GM18858 (cell line): ENCODE measurements around the gene SPACA6.
"Not testable (repeated sequence)": the region's sequence is repeated elsewhere in the genome, so short reads cannot be mapped to it uniquely, and the experiment has no call there.

Experiments
- ATAC-seq: cut with Tn5 transposase; IDR thresholded peaks from one replicate; pipeline ENCODE4 v1.9.1; 2021; ENCODE audit not compliant: unreplicated experiment

The SPACA6 gene, protein sequence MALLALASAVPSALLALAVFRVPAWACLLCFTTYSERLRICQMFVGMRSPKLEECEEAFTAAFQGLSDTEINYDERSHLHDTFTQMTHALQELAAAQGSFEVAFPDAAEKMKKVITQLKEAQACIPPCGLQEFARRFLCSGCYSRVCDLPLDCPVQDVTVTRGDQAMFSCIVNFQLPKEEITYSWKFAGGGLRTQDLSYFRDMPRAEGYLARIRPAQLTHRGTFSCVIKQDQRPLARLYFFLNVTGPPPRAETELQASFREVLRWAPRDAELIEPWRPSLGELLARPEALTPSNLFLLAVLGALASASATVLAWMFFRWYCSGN

DNA sequence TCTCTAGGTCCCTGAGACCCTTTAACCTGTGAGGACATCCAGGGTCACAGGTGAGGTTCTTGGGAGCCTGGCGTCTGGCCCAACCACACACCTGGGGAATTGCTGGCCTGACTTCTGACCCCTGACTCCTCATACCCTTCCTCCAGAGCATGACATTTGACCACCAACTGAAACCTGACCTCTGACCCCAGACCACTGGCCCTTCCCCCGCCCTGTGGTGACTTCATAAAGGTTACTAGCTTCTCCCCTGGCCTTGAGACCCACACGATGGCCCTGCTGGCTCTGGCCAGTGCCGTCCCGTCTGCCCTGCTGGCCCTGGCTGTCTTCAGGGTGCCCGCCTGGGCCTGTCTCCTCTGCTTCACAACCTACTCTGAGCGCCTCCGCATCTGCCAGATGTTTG is at the start of gene SPACA6:
TSS of gene SPACA6 (plus strand) at position 71 of the 400 bp plus-strand sequence. CDS start at position 268, 197 bp downstream.
- no peak for ATAC-seq

DNA sequence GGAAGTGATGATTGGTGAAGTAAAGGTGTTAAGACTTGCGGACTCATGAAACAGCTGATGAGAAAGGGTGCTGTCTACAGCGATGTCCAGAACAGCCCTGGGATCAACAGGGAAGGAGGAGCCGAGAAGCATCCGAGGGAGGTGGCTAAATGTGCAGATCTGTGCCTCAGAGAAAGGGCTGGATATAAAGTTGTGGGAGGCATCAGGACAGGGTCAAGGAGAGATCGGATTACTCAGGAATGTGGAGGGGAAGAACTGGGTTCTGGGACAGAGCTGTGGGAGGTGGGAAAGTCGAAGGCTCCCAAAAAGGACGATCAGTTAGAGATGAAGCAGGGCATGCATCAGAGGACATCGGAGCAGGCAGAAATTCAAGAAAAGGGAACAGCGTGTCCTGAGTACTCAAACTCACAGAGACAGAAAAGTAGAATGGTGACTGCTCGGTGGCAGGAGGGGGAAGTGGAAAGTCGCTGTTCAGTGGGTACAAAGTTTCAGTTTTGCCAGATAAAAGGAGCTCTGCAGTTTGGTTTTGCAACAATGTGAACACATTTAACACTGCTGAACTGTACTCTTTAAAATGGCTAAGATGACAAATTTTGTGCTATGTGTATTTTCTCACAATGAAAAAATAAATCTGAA is 48.4 kb upstream of the SPACA6 start:
- no peak for ATAC-seq

DNA sequence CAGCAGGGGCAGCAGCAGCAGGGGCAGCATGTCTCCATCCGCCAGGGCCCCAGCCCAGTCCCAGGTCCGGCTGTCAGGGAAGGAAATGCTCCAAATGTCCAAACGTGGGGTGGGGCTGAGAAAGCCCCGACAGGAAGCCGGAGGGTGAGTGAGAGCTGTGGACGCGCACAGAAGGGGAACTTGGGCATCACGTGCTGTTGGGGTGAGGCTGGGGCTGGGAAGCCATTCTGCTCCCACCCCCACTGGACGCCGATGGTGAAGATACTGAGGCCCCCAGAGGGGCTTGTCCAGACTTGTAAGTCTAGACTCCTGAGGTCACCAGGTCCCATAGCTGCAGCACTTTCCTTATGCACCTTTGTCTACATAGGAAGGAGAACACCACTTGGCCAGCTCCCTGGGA is 46.4 kb upstream of the SPACA6 start, which contains the start of gene SIGLEC14:
TSS of gene SIGLEC14 (minus strand) at position 96 of the 400 bp plus-strand sequence. CDS start at position 30, 66 bp downstream.
- ATAC-seq: not testable (repeated sequence)

DNA sequence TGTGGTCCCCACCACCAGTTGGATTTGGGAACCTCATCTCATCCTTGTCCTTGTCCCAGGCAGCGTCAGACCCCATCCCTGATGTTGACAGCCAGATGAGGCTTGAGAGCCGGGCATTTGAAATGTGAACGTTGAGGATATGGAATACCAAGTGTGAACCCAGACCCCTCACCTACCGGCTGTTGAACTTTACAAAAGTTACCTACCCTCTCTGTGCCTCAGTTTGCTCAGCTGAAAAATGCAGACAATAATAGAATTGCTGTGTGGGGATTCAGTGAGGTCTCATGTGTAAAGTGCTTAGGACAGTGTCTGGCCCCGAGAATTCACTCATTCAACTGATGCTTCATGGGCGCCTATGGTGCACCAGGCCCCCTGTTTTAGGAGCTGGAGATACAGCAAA is 45.8 kb upstream of the SPACA6 start:
- ATAC-seq: no peak

DNA sequence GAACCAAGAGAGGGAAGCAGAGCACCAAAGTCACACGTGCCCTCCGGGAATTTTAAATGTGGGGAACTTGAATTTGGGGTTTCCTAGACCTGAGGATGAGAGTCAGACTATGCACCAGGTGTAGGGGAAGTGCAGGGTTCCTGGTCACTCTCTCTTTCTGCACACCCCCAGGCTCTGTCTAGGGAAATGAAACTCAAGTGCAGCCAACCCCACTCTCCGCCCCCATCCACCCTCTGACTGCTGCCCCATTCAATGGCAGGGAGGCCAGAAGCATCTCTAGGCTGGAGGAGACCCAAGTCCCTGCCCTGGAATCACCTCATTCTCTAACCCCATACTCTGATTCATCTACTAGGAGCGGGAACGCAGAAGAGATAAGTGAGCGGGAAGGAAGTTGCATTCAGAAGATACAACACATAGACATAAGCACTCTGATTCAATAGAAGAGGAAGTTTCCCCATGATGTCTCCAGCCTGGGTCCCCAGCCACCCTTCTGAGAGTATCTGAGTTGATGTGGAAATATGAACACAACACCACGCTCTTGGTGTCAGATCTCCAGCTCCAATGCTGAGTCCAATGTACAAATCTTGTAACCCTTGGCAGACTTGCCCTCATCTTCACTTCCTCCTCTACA is 41.8 kb upstream of the SPACA6 start:
- ATAC-seq: no peak

DNA sequence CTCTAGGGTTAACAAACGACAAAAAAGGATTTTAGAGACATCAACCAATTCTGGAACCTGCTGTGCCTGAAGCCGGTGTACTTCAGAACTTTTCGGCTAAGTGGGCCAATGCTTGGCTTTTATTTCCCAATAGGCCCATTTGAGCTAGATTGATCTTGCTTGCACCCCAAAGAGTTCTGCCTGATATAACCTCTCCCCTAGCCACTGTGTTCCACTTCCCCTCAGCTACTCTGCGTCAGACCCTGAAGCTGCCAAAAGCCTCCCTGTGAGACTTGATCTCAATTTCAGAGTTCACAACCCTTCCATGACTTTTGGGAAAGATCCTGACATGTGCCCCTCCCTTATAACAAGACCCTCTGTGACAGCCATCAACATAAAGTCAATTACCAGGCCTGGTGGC is 40.9 kb upstream of the SPACA6 start:
- ATAC-seq: no peak

DNA sequence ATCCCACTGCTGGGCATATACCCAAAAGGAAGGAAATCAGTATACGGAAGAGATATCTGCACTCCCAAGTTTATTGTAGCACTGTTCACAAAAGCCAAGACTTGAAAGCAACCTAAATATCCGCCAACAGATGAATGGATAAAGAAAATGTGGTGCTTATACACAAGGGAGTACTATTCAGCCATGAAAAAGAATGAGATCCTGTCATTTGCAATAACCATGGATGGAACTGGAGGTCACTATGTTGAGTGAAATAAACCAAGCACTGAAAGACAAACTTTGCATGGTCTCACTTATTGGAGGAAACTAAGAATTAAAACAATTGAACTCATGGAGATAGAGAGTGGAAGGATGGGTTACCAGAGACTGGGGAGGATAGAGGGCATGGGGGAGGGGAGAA is 40.0 kb upstream of the SPACA6 start:
- no peak for ATAC-seq

DNA sequence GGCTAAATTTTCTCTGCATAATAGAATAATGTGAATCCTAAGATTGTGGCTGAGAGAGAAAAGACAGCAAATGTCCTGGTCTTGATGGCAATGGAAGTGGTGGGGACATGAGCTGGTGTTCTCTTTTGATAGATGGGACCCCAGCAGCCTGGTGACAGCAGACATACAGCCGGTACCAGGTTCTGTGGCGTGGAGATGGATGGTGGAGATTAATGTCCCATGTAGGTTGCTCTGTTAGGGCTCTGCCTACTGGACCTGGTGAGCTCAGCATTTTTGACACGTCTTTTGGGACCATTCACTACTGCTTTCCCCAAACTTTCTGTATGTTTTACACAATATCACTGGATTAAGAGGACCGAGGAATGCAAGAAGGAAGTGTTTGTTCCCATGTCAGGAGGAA is 38.3 kb upstream of the SPACA6 start:
- ATAC-seq: no peak

DNA sequence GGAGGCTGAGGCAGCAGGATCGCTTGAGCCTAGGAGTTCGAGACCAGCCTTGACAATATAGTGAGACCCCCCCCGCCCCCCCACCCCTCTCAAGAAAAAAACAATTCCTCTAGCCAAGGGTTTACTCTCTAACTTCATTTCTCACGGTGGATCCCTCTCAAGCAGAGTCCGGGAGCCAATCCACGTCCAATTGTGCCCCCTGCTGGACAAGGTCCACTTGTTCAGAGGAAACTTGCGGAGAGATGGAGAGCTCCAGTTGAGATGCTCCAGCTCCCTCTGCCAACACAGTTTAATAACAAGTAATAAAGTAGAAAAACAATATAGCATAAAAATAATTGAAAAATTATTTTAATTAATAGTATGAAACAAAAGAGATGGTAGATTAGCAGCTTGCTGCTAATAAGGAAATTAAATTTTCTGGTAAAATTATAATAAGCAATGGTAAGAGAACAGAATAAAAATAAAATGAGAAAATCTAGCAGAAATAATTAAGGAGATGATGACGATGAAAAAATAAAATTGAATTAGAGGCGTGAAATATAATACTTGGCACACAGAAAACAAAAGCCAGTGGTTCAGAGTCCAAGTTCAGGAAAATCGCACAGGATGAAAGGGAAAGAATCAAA is 32.0 kb upstream of the SPACA6 start:
- no peak for ATAC-seq

DNA sequence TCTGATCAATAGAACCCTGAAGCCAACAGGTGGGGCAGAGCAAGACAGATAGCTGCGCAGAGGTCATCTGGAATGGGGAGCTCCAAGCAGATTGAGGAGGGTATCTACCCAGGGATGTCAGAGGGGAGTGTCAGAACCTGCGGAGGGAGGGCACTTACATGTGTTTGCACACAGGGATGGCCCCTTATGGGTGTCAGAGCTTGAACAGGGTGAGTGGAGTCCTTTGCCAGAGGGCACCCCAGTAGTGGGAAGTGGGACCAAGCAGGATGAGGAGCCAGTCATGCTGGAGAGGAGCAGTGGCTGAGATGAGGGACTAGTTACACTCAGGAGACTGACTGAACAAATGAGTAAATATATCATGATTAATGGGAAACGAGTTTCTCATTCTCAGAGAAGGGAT is 29.5 kb upstream of the SPACA6 start:
- ATAC-seq: no peak

DNA sequence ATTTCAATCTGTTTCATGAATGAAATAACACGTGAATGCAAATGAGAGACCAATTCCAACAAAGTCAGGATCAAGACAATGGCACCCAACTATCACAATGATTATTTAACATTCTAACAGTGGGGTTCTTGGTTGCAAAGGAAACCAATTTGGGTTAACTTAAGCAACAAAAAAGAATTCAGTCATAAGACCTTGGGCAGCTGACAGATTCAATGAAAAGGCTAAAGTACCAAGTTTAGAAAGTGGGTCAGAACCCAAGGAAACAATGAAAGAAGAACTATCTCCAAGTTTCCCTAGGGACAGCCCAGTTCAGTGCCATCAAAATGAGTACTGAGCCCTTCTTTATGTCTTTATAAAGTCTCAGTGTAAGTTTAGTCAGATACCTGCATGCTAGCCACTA is 29.0 kb upstream of the SPACA6 start:
- no peak for ATAC-seq

DNA sequence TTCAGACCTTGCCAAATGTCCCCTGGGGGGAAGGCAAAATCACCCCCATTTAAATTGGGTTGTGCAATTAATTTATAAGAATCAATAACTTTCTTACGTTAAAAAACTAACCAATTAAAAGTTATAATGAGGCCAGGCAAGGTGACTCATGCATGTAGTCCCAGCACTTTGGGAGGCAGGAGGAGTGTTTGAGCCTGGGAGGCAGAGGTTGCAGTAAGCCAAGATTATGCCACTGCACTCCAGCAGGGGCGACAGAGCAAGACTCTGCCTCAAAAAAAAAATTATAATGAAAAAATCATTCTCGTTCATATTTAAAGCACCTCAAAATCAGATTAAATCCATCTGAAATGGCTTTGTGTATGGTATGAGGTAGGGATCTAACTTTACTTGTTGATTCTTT is 28.1 kb upstream of the SPACA6 start:
- ATAC-seq: no peak

DNA sequence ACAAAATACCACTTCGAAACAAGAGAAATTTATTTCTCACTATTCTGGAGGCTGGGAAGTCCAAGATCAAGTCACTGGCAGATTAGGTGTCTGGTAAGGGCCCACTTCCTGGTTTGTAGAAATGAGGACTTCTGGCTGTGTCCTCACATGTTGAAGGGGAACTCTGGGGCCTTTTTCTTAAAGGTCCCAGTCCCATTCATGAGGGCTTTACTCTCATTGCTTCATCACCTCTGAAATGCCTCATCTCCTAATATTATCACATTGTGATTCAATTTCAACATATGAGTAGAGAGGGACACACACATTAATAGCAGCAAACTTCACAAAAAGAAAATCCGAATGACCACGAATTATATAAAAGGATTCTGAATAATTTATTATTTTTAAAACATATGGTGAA is 24.9 kb upstream of the SPACA6 start:
- no peak for ATAC-seq

DNA sequence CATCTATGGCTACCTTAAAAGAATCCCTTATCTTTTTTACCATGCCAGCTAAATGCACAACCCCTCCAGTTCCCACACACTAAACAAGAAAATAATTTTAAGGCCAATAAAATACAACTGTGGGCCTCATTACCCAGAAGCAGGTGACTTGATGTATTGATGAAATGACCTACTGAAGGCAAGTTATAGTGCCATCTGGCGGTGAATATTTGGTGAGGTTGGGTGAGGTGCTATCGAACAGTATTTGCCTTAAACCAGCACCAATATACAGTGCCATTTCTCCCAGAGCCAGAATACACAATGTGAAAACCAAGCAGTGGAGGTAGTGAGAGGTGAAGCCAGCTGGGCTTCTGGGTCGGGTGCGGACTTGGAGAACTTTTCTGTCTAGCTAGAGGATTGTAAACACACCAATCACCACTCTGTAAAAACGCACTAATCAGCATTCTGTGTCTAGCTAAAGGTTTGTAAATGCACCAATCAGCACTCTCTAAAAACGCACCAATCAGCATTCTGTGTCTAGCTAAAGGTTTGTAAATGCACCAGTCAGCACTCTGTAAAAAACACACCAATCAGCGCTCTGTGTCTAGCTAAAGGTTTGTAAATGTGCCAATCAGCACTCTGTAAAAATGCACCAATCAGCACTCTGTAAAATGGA is 17.1 kb upstream of the SPACA6 start:
- ATAC-seq: not testable (repeated sequence)

DNA sequence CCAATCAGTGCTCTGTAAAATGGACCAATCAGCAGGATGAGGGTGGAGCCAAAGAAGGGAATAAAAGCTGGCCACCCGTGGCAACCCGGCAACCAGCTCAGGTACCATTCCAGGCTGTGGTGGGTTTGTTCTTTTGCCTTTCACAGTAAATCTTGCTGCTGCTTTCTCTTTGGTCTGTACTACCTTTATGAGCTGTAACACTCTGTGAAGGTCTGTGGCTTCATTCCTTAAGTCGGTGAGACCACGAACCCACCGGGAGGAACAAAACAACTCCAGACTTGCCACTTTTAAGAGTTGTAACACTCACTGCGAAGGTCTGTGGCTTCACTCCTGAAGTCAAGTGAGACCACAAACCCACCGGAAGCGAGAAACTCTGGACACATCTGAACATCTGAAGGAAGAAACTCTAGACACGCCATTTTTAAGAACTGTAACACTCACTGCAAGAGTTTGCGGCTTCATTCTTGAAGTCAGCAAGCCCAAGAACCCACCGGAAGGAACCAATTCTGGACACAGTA is 16.5 kb upstream of the SPACA6 start:
- no peak for ATAC-seq

DNA sequence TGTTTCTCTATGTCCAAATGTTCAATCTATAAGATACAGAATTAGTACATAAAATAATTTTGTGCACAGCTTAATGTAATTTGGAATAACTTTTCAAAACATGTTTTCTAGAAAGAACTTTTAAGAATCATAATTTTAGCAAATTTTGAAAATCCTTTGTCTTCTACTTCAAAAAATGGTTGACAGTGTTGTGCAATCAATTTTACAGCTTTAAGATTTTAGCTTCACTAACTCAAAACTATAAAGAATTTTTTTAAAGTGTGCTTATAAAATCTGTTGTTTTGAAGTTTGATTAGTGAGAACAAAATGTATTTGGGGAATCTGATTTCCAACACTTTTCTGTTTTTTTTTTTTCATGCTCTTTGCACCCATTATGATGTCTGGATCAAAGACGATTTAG is 12.7 kb upstream of the SPACA6 start:
- no peak for ATAC-seq

DNA sequence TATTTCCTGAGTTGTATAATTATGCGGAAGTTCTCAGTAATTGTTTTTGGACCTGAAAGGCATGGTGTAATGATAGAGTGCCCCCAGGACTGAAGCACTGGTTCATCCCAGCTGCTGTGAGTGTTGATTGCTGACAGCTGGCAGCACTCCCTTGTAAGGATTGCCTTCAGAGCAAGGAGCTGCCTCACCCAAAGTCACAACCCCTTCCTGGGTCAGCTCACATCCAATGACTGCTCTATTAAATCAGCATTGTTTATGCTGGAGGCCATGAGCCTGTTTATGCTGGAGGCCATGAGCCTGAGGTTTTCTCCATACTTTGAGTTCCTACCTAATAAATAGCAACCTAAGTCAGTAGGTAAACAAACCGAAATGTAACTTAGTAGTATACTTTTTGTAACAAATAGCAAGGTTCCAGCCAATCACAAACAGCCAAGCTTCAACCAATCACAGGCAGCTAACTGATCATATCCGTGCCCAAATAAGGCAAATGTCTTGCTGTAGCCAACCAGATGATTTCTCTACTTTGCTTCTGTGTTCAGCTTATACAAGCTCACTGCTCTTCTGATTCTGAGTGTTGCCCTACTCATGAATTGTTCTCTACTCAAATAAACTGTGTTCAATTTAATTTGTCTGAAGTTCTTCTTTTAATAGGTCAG is 11.7 kb upstream of the SPACA6 start:
- no peak for ATAC-seq

DNA sequence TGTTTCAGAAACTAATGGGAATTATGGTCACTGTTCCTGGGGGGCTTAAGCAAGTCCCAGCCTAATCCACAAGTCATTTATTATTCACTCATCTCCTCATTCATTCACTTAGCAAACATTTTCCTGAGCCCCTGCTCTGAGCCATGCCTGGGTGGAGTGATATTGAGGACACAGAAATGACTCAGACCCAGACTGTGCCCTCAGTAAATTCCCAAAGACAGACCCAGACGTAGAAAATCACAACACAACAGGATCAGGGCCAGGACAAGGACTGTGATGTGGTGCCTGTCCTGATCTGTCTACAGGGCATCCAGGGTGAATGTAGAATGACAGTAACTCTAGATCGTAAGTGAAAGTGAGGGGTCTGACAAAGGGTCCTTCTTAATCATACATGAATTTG is 7.0 kb upstream of the SPACA6 start:
- ATAC-seq: no peak

DNA sequence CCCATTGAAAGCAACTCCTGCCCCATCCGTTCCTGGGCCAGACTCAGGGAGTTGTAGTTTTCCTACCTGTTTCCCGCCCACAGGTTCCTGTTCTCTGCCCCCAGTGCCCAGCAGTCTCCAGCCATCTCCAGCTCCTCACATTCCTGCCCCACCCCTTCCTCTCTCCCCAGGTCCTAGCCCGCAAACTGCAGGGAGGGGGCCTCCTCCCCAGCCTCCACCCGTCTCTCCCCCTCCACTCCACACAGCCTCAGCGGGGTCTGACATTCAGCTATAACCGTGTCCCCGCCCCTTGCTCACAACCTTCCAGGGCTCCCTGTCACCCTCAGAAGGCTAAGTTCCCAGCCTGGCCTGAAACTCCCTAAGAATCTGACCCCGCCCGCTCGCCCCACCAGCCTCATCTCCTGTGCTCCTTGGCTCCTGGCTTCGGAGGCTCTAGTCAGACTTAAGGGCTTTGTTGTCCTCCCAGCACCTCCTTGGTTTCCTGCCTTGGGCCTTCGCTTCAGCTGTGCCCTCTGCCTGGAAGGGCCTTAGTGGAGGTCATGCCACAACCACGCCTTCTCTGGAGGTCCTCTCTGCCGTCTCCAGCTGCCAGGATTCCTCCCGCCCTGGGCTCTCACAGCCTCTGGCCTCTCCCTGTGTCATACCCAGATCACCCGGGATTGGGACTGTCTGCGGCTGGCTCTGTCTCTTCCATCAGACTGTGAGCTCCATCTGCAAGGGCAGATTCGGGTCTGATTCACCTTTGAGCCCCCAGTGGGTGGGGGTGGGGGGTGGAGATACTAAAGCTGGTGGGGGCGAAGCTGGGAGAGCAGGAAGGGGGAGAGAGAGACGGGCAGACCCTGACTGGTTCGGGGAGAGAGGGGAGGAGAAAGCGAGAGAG is 5.1 kb upstream of the SPACA6 start:
- no peak for ATAC-seq
